Body of pancreas (tissue), 4 donors: ENCODE results near the gene SYNPR.

Experiments used
- POLR2A ChIP-seq, 3 donors: fragments of 450-650 bp; IDR thresholded peaks; one replicate each; pipeline ENCODE4 v1.6.1; 2016; ENCODE audit warnings: antibody characterized with exemption in 3 of 3, mild to moderate bottlenecking in 2 of 3
- TF ChIP-seq, protein P1 (sequence below), 7 experiments: fragments of 450-650 bp in 4 of 7; fragments of 200-600 bp in 3 of 7; sonication (generic) in 3 of 7; IDR thresholded peaks; one replicate each; pipeline ENCODE4 v1.5.1; 2016 to 2019; ENCODE audit warnings: antibody characterized with exemption in 7 of 7

DNA sequence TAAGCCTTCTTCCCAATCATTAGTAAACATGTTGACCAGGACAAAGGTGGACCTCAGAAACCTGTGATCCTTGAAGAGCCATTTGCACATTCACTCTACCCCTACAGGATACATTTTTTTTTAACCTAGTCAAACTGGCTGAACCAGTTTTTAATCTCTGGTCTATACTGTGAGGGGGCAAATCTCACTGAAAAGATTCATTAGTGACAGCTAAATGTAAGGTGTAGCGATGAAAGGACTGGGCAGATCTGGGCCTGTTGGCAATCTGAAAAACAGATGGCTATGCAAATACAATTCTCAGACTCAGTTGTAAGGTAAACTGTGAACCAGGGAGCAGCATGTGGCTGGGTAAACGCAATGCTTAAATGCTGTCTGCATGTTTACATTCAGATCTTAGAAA is 298.7 kb downstream of the SYNPR start:
- TF ChIP-seq, protein P1, sequence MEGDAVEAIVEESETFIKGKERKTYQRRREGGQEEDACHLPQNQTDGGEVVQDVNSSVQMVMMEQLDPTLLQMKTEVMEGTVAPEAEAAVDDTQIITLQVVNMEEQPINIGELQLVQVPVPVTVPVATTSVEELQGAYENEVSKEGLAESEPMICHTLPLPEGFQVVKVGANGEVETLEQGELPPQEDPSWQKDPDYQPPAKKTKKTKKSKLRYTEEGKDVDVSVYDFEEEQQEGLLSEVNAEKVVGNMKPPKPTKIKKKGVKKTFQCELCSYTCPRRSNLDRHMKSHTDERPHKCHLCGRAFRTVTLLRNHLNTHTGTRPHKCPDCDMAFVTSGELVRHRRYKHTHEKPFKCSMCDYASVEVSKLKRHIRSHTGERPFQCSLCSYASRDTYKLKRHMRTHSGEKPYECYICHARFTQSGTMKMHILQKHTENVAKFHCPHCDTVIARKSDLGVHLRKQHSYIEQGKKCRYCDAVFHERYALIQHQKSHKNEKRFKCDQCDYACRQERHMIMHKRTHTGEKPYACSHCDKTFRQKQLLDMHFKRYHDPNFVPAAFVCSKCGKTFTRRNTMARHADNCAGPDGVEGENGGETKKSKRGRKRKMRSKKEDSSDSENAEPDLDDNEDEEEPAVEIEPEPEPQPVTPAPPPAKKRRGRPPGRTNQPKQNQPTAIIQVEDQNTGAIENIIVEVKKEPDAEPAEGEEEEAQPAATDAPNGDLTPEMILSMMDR (IDR thresholded peaks at IDR 0.05): no peak
- TF ChIP-seq POLR2A (IDR thresholded peaks at IDR 0.05): no peak
